HepG2 (cell line): ENCODE data around the gene PELI1. TPM values are rescaled to one million over a fixed set of nuclear protein-coding genes. Genes with fewer than 3 reads are reported as not detected.
A peak's percentile ranks its signal among the peaks of the same experiment; 100 is the strongest.

Experiments
- ATAC-seq: fragments of 200-7000 bp; cut with Tn5 transposase; 3 replicates; pipeline ENCODE4 v1.9.1; 2020; ENCODE audit warnings: mild to moderate bottlenecking, moderate library complexity
- BruUV-seq: library from RNA; stranded (reverse); fragments of 400-500 nt; replicated peaks from 2 replicates; lab custom pipeline; 2021; lab: Mats Ljungman, UMichigan
- CTCF ChIA-PET: fragments of 300-600 bp; formaldehyde crosslinking; extraction: SDS; loops from one replicate; lab custom pipeline; 2021; ENCODE audit warnings: low total read pairs, inconsistent platforms, low intra/inter-chr PET ratio; lab: Yijun Ruan, JAX
- POLR2A ChIA-PET: fragments of 350-600 bp; sonication (Branson Sonifier 250); formaldehyde crosslinking; loops from one replicate; lab custom pipeline; 2020; ENCODE audit warnings: antibody characterized with exemption, inconsistent platforms; lab: Yijun Ruan, JAX
- DNase-seq: peaks from one replicate; pipeline ENCODE4 v3.0.0-alpha.2; 2015; ENCODE audit warnings: low spot score
- FAIRE-seq: peaks from 3 replicates; lab custom pipeline; 2011; peaks lifted over from hg19 to GRCh38; lab: Jason Lieb, UNC
- H2AFZ ChIP-seq: one replicate; pipeline ENCODE4 v1.6.1; 2011; ENCODE audit warnings: low read length, inconsistent platforms
- H3K27ac ChIP-seq: fragments of 300-600 bp; 3 replicates; pipeline ENCODE4 v1.8.0; 2011; ENCODE audit warnings: mixed run types, mild to moderate bottlenecking, mixed read lengths, low read length, inconsistent platforms; ENCODE audit not compliant: insufficient read depth; ENCODE audit errors: extremely low read length
- H3K27me3 ChIP-seq, 2 experiments: fragments of 200-600 bp in 1 of 2; 2 replicates in 1 of 2; 3 replicates in 1 of 2; pipeline versions ENCODE4 v1.6.0 to v1.8.0; 2011; ENCODE audit warnings: low read length in 2 of 2, mild to moderate bottlenecking in 2 of 2, moderate library complexity in 2 of 2, inconsistent platforms in 1 of 2; ENCODE audit not compliant: insufficient read depth in 2 of 2, control insufficient read depth in 1 of 2
- H3K36me3 ChIP-seq, 2 experiments: fragments of 200-600 bp in 1 of 2; replicated peaks in 1 of 2; 2 replicates in 1 of 2; 3 replicates in 1 of 2; pipeline versions ENCODE4 v1.5.1 to v1.8.0; 2011; ENCODE audit warnings: low read length in 2 of 2, inconsistent platforms in 1 of 2; ENCODE audit not compliant: insufficient read depth in 2 of 2, control insufficient read depth in 1 of 2
- H3K4me1 ChIP-seq: 2 replicates; pipeline ENCODE4 v1.5.1; 2012; ENCODE audit warnings: low read length, inconsistent platforms; ENCODE audit not compliant: insufficient read depth
- H3K4me2 ChIP-seq: 2 replicates; pipeline ENCODE4 v1.6.0; 2011; ENCODE audit warnings: low read depth, low read length, inconsistent platforms
- H3K4me3 ChIP-seq, 3 experiments: fragments of 200-600 bp in 1 of 3; sonication (generic), shearing (Covaris generic) in 1 of 3; replicated peaks in 1 of 3; 2 replicates each; pipeline ENCODE4 v1.5.1; 2011 to 2016; ENCODE audit warnings: low read length in 3 of 3, inconsistent platforms in 2 of 3, low read depth in 2 of 3, mild to moderate bottlenecking in 2 of 3, control low read depth in 1 of 3, mixed read lengths in 1 of 3; ENCODE audit not compliant: insufficient read depth in 1 of 3
- H3K79me2 ChIP-seq: one replicate; pipeline ENCODE4 v1.6.1; 2011; ENCODE audit warnings: low read length, inconsistent platforms; ENCODE audit not compliant: insufficient read depth
- H3K9ac ChIP-seq: 2 replicates; pipeline ENCODE4 v1.6.0; 2011; ENCODE audit warnings: mild to moderate bottlenecking, low read depth, low read length, inconsistent platforms; ENCODE audit not compliant: insufficient read depth
- H3K9me3 ChIP-seq: 2 replicates; pipeline ENCODE4 v1.5.1; 2012; ENCODE audit warnings: mild to moderate bottlenecking, low read length
- H4K20me1 ChIP-seq: 2 replicates; pipeline ENCODE4 v1.6.0; 2011; ENCODE audit warnings: inconsistent platforms, mild to moderate bottlenecking, low read length, moderate library complexity; ENCODE audit not compliant: insufficient read depth
- HNF4A ChIP-seq: sonication (generic); formaldehyde crosslinking; IDR thresholded peaks from 2 replicates; pipeline ENCODE4 v1.4.0; 2020; ENCODE audit warnings: missing genetic modification reagents
- RBM22 ChIP-seq: fragments of 200-400 bp; formaldehyde crosslinking; optimal IDR thresholded peaks from 2 replicates; pipeline ENCODE3; 2017; ENCODE audit warnings: mild to moderate bottlenecking, low read length, moderate library complexity
- SRSF9 ChIP-seq: fragments of 200-400 bp; formaldehyde crosslinking; IDR thresholded peaks from 2 replicates; pipeline ENCODE4 v1.6.1; 2018; ENCODE audit warnings: borderline replicate concordance, mild to moderate bottlenecking, low read depth, low read length; ENCODE audit not compliant: insufficient read depth, poor library complexity, severe bottlenecking
- ZNF512B ChIP-seq: sonication (generic); formaldehyde crosslinking; IDR thresholded peaks from 2 replicates; pipeline ENCODE4 v1.5.1; 2020; ENCODE audit warnings: missing genetic modification reagents, mild to moderate bottlenecking, borderline replicate concordance
- ZNF768 ChIP-seq: sonication (generic); formaldehyde crosslinking; IDR thresholded peaks from 2 replicates; pipeline ENCODE4 v1.4.0; 2020; ENCODE audit warnings: missing genetic modification reagents
- WGBS: methylation state at CpG from one replicate; pipeline ENCODE4 v1.1.6; 2017; ENCODE audit warnings: low lambda C conversion rate; 5-methylcytosine and 5-hydroxymethylcytosine counted together
- in situ Hi-C: cut with HindIII; loops from 2 replicates; pipeline ENCODE4 v1.10.0; 2017; ENCODE audit warnings: low pct_unique_long_range_greater_than_20kb; ENCODE audit not compliant: extremely low pct_ligation_motif_present
- intact Hi-C: fragments of 100-400 bp; cut with micrococcal nuclease; formaldehyde crosslinking; loops from one replicate; pipeline ENCODE4 v1.10.0; 2022; ENCODE audit not compliant: unreplicated experiment
- polyA plus RNA-seq, 8 experiments: library from polyadenylated mRNA; depleted of rRNA in 3 of 8; stranded (reverse) in 7 of 8; unstranded in 1 of 8; fragments of >200 nt; fragmentation: Illumina TruSeq in 4 of 8; extraction: Trizol in 4 of 8; gene quantifications; 2 replicates each; pipeline versions ENCODE4 v1.2.1 to v1.2.3, GENCODE V29; 2011 to 2016; ENCODE audit warnings: low read depth in 4 of 8, missing spikeins in 1 of 8, mixed read lengths in 1 of 8; ENCODE audit not compliant: insufficient read depth in 1 of 8
- total RNA-seq, 5 experiments: library from RNA; depleted of rRNA; stranded (reverse); fragments of >200 nt; fragmentation: Illumina TruSeq; extraction: Trizol; gene quantifications; 2 replicates each; pipeline ENCODE4 v1.2.3, GENCODE V29; 2016; ENCODE audit warnings: low read depth in 1 of 5

PELI1 gene
- total and polyA plus RNA-seq, 2 of the 13 experiments (the other 11 are each of a cell fraction or from before 2014, with no cell fraction given): 12.5 to 16.2 TPM

GRCh38 chr2:64090264-64090663 lies 54.0 kb downstream of the PELI1 start:
- 95% methylated on average over 2 of the region's 2 CpGs for WGBS
- no peaks in the 10 kb centered on the region for H4K20me1 ChIP-seq
- in situ Hi-C loops (no loop called here), intact Hi-C loops (no loop called here)
- no peak for DNase-seq
- no peak overlapping the region for H3K4me2 ChIP-seq
- TF ChIP-seq ZNF512B (no peak), RBM22 (peak; percentile 66), SRSF9 (no peak), ZNF768 (CRISPR knock-in tag) (no peak), HNF4A (no peak)
- ChIA-PET POLR2A (no interaction called here), CTCF (no interaction called here)
- BruUV-seq: no TSS peak
- no peak overlapping the region for H2AFZ ChIP-seq
- no peak overlapping the region for H3K4me3 ChIP-seq
- no peak for FAIRE-seq
- no peaks in the 10 kb centered on the region for H3K27me3 ChIP-seq
- peaks cover 8% of the 10 kb centered on the region for H3K4me1 ChIP-seq
- H3K36me3 ChIP-seq: peaks cover 12 to 19% of the 10 kb centered on the region in 2 experiments
- no peak for ATAC-seq
- no peaks in the 10 kb centered on the region for H3K9me3 ChIP-seq
- H3K9ac ChIP-seq: no peak overlapping the region
- no peak overlapping the region for H3K27ac ChIP-seq
- H3K79me2 ChIP-seq: no peaks in the 10 kb centered on the region
